HG03095 (cell line): Measurements from ENCODE around the gene TM9SF1.
A peak's percentile ranks its signal among the peaks of the same experiment; 100 is the strongest.

Experiments used
- ATAC-seq: cut with Tn5 transposase; IDR thresholded peaks from one replicate; pipeline ENCODE4 v1.9.1; 2021; ENCODE audit warnings: moderate library complexity; ENCODE audit not compliant: unreplicated experiment

TM9SF1 gene

GRCh38 chr14:24156840-24157239 is 38.4 kb downstream of the TM9SF1 start:
- no peak for ATAC-seq

- ATAC-seq, result no peak
Observed at GRCh38 chr14:24155100-24155499, 40.1 kb downstream of the TM9SF1 start.

GRCh38 chr14:24151404-24152080 is 43.7 kb downstream of the TM9SF1 start:
- no peak for ATAC-seq

- no peak for ATAC-seq
Observed at GRCh38 chr14:24150993-24151392, 44.2 kb downstream of the TM9SF1 start.

GRCh38 chr14:24150567-24150966 is 44.7 kb downstream of the TM9SF1 start:
- no peak for ATAC-seq

GRCh38 chr14:24150061-24150460 is 45.2 kb downstream of the TM9SF1 start:
- ATAC-seq, result no peak

- no peak for ATAC-seq
Observed at GRCh38 chr14:24149302-24149969, 45.8 kb downstream of the TM9SF1 start.

GRCh38 chr14:24147761-24148428 is 47.3 kb downstream of the TM9SF1 start:
- no peak for ATAC-seq

- ATAC-seq, result peak; percentile 87
Observed at GRCh38 chr14:24146978-24147760, 48.1 kb downstream of the TM9SF1 start, which contains the start of gene RNF31. Gene RNF31, plus strand, starts transcription at chr14:24147498. Its CDS starts 201 bp downstream, at chr14:24147699.

- peak; percentile 61 for ATAC-seq
Observed at GRCh38 chr14:24146453-24146977, 48.7 kb downstream of the TM9SF1 start, which contains the start of gene PSME2. Gene PSME2, minus strand, starts transcription at chr14:24146610. Its CDS starts 29 bp downstream, at chr14:24146581.

- no peak for ATAC-seq
Observed at GRCh38 chr14:24145690-24146452, 49.4 kb downstream of the TM9SF1 start.

GRCh38 chr14:24145219-24145618 is 50.0 kb downstream of the TM9SF1 start:
- ATAC-seq, result no peak

- ATAC-seq, result no peak
Observed at GRCh38 chr14:24144451-24144850, 50.8 kb downstream of the TM9SF1 start.

GRCh38 chr14:24143511-24143910 is 51.7 kb downstream of the TM9SF1 start:
- ATAC-seq, result no peak

- peak; percentile 82 for ATAC-seq
Observed at GRCh38 chr14:24141097-24141880, 54.0 kb downstream of the TM9SF1 start, which contains the start of gene EMC9. Gene EMC9, minus strand, starts transcription at chr14:24141591. Its CDS starts 287 bp downstream, at chr14:24141304.

GRCh38 chr14:24139272-24139934 is 55.8 kb downstream of the TM9SF1 start:
- ATAC-seq, result no peak
